ES-I3 (cell line): ENCODE measurements around the gene LOXL4.

Experiments used
- H3K36me3 ChIP-seq: 2 replicates; pipeline ENCODE4 v1.6.1; 2013; ENCODE audit warnings: mild to moderate bottlenecking, low read length, control low read depth, moderate library complexity; ENCODE audit not compliant: insufficient read depth
- H3K4me1 ChIP-seq: 2 replicates; pipeline ENCODE4 v1.6.1; 2013; ENCODE audit warnings: mild to moderate bottlenecking, control low read depth, low read length; ENCODE audit not compliant: insufficient read depth
- H3K9ac ChIP-seq: 2 replicates; pipeline ENCODE4 v1.6.1; 2013; ENCODE audit warnings: low read depth, mild to moderate bottlenecking, low read length, moderate library complexity
- H3K9me3 ChIP-seq: 2 replicates; pipeline ENCODE4 v1.6.1; 2013; ENCODE audit warnings: mild to moderate bottlenecking, low read length, moderate library complexity; ENCODE audit not compliant: control insufficient read depth, insufficient read depth

Gene LOXL4

GRCh38 chr10:98267894-98268693 is at the start of gene LOXL4:
LOXL4 (minus strand) TSS chr10:98268194; CDS start chr10:98263019, 5,175 bp downstream.
- Histone ChIP-seq H3K4me1 (peaks cover 55% of the 10 kb centered on the region), H3K9me3 (no peaks in the 10 kb centered on the region), H3K9ac (peak within 1 kb of the TSS; percentile 72), H3K36me3 (no peaks in the 10 kb centered on the region)

- Histone ChIP-seq H3K9me3 (no peaks in the 10 kb centered on the region), H3K9ac (no peak overlapping the region), H3K4me1 (no peaks in the 10 kb centered on the region; the same call in 1 of the 2 replicates), H3K36me3 (no peaks in the 10 kb centered on the region)
Measured at GRCh38 chr10:98316661-98317060, 48.7 kb upstream of the LOXL4 start.

- H3K4me1 ChIP-seq, result no peaks in the 10 kb centered on the region; the same call in 1 of the 2 replicates
- no peak overlapping the region for H3K9ac ChIP-seq
- H3K9me3 ChIP-seq, result no peaks in the 10 kb centered on the region
- no peaks in the 10 kb centered on the region for H3K36me3 ChIP-seq
Measured at GRCh38 chr10:98316170-98316569, 48.2 kb upstream of the LOXL4 start.

GRCh38 chr10:98314532-98315284 is 46.7 kb upstream of the LOXL4 start:
- no peak overlapping the region for H3K9ac ChIP-seq
- no peaks in the 10 kb centered on the region for H3K4me1 ChIP-seq
- no peaks in the 10 kb centered on the region for H3K9me3 ChIP-seq
- no peaks in the 10 kb centered on the region for H3K36me3 ChIP-seq

GRCh38 chr10:98313598-98313997 is 45.6 kb upstream of the LOXL4 start:
- Histone ChIP-seq H3K9ac (no peak overlapping the region), H3K36me3 (no peaks in the 10 kb centered on the region)

GRCh38 chr10:98312822-98313221 is 44.8 kb upstream of the LOXL4 start:
- Histone ChIP-seq H3K9ac (no peak overlapping the region), H3K36me3 (no peaks in the 10 kb centered on the region), H3K9me3 (no peaks in the 10 kb centered on the region), H3K4me1 (no peaks in the 10 kb centered on the region; the same call in 1 of the 2 replicates)

More at GRCh38 chr10:98313598-98313997, 45.6 kb upstream of the LOXL4 start:
- H3K4me1 ChIP-seq, result no peaks in the 10 kb centered on the region; the same call in 1 of the 2 replicates
- no peaks in the 10 kb centered on the region for H3K9me3 ChIP-seq

GRCh38 chr10:98312349-98312748 is 44.4 kb upstream of the LOXL4 start:
- H3K9me3 ChIP-seq, result no peaks in the 10 kb centered on the region
- H3K9ac ChIP-seq, result no peak overlapping the region
- H3K4me1 ChIP-seq, result no peaks in the 10 kb centered on the region; the same call in 1 of the 2 replicates
- no peaks in the 10 kb centered on the region for H3K36me3 ChIP-seq

- H3K9me3 ChIP-seq, result no peaks in the 10 kb centered on the region
- H3K36me3 ChIP-seq, result no peaks in the 10 kb centered on the region
- H3K9ac ChIP-seq, result no peak overlapping the region
- H3K4me1 ChIP-seq, result no peaks in the 10 kb centered on the region; the same call in 1 of the 2 replicates
Measured at GRCh38 chr10:98310701-98311100, 42.7 kb upstream of the LOXL4 start.

GRCh38 chr10:98309366-98310355 is 41.7 kb upstream of the LOXL4 start:
- Histone ChIP-seq H3K9me3 (no peaks in the 10 kb centered on the region), H3K9ac (no peak overlapping the region), H3K36me3 (no peaks in the 10 kb centered on the region), H3K4me1 (no peaks in the 10 kb centered on the region; the same call in 1 of the 2 replicates)

- H3K4me1 ChIP-seq, result no peaks in the 10 kb centered on the region; the same call in 1 of the 2 replicates
- no peak overlapping the region for H3K9ac ChIP-seq
- H3K9me3 ChIP-seq, result no peaks in the 10 kb centered on the region
- no peaks in the 10 kb centered on the region for H3K36me3 ChIP-seq
Measured at GRCh38 chr10:98308669-98309365, 40.8 kb upstream of the LOXL4 start.

GRCh38 chr10:98307916-98308541 is 40.0 kb upstream of the LOXL4 start:
- Histone ChIP-seq H3K36me3 (no peaks in the 10 kb centered on the region), H3K9me3 (no peaks in the 10 kb centered on the region), H3K9ac (no peak overlapping the region), H3K4me1 (no peaks in the 10 kb centered on the region; the same call in 1 of the 2 replicates)

- H3K4me1 ChIP-seq, result no peaks in the 10 kb centered on the region; the same call in 1 of the 2 replicates
- H3K9me3 ChIP-seq, result no peaks in the 10 kb centered on the region
- H3K36me3 ChIP-seq, result no peaks in the 10 kb centered on the region
- no peak overlapping the region for H3K9ac ChIP-seq
Measured at GRCh38 chr10:98306501-98306900, 38.5 kb upstream of the LOXL4 start.

- no peaks in the 10 kb centered on the region for H3K9me3 ChIP-seq
- no peaks in the 10 kb centered on the region; the same call in 1 of the 2 replicates for H3K4me1 ChIP-seq
- no peaks in the 10 kb centered on the region for H3K36me3 ChIP-seq
- no peak overlapping the region for H3K9ac ChIP-seq
Measured at GRCh38 chr10:98303569-98303968, 35.6 kb upstream of the LOXL4 start.
